Measurements from ENCODE around the gene HILPDA. TPM values are rescaled to one million over a fixed set of nuclear protein-coding genes. Genes with fewer than 3 reads are reported as not detected.

Gene HILPDA
- total RNA-seq, 2 experiments from 2014 or later: 13.2 to 24.0 TPM

DNA sequence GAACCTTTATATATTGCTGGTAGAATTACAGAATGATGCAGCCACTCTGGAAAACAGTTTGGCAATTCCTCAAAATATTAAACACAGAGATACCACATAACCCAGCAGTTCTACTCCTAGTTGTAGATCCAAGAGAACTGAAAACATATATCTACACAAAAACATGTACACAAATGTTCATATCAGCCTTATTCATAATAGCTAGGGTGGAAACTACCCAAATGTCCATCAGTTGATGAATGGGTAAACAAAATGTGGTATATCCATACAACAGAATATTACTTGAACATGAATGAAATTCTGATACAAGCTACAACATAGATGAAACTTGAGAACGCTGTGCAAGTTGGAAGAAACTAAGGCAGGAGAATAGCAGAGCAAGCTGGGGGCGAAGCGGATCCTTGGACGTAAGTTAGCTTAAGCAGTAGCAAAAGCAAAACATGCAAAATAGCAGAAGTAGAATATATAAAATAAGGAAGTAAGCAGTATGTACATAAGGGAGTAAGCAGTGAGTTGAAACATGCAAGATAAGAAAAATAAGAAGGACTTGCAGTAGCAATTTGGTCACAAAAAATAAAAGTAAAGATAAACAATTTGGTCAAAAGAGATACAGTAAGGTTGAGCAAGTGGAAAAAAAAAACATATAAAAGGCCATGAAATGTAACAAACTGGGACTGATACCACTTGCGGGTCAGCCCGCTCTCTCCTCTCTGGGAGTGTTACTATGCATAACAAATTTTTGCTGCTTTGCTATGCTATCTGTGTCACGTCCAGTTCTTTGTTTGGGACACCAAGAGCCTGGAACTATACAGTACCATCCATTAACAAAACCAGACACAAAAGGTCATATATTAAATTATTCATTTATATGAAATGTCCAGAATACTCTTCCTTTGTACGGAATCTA is 18.0 kb upstream of the HILPDA start:
- Mint-ChIP-seq H3K27me3 (peaks cover 13% of the 10 kb centered on the region), H3K4me1 (no peaks in the 10 kb centered on the region), H3K9me3 (ENCODE audit: low read depth) (no peaks in the 10 kb centered on the region), H3K4me3 (no peak overlapping the region), H3K27ac (no peak overlapping the region), H3K36me3 (no peaks in the 10 kb centered on the region)
- no peak for ATAC-seq
- CTCF ChIA-PET: interaction anchor here (5.9 kb wide), 1 partner anchor 11 kb away, joined by 46 read pairs; no protein-coding TSS in a partner anchor
- DNase-seq: no peak

DNA sequence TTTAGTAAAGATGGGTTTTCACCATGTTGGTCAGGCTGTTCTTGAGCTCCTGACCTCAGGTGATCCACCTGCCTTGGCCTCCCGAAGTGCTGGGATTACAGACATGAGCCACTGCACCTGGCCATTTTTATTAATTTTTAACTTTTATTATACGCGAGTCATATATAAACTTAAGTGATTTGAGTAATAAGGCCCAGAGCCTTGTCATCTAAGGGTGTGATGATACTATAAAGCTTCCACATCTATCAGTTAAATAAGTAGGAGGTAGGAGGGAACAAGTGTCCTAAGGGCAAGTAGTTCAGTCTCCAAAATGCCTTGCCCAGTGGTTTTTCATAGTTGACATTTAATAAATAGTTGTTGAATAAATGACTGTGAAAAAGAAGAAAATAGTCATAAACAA is 13.3 kb upstream of the HILPDA start:
- CTCF ChIA-PET: interaction anchor here (1.0 to 3.4 kb wide), 6 partner anchors 11 to 55 kb away, joined by 3 to 30 read pairs (median 4); no protein-coding TSS in a partner anchor
- Mint-ChIP-seq H3K4me3 (no peak overlapping the region), H3K27ac (no peak overlapping the region), H3K27me3 (peaks cover 4% of the 10 kb centered on the region), H3K4me1 (peaks cover 3% of the 10 kb centered on the region), H3K9me3 (ENCODE audit: low read depth) (no peaks in the 10 kb centered on the region), H3K36me3 (no peaks in the 10 kb centered on the region)
- ATAC-seq (no peak), DNase-seq (no peak)

DNA sequence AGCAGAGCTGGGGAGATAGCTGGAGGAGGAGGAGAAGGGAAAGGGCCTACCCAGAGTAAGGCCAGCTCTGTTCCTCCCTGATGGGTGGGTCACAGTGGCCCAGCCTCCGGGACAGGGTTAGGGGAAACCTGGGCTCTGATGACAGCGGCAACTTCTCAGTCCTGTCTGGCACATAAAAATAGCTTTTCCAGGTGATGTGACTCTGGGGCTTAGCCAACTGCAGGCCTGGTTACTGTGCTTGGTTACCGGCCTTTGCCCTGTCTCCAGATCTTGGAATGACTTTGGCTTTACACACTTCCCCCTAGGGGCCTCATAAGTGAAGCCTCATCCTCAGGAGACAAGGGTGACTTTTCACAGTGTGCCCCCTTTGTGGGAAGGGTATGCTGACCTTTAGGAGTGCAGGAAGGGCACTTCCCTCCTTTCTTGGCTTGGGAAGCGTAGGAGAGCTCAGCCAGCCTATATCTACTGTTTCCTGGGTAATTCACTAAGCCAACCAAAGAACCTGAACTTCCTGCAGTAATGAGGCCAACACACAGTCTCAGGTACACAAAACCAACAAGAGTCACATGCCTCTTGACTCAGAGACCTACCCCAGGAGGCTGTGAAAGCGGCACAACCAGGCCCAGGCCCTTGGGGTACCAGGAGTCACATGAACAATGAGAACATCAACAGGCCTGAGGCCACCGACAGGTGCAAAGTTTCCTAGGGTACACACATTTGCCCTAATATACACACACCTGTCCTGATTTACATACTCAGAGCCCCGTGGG is 11.7 kb upstream of the HILPDA start:
- H3K27me3 Mint-ChIP-seq: no peaks in the 10 kb centered on the region
- ATAC-seq: no peak
- no peak overlapping the region for H3K27ac Mint-ChIP-seq
- no peaks in the 10 kb centered on the region for H3K36me3 Mint-ChIP-seq
- CTCF ChIA-PET: interaction anchor here (0.9 to 1.9 kb wide), 7 partner anchors 10 to 46 kb away, joined by 3 to 10 read pairs (median 5); partner anchors contain the start of gene HILPDA
- DNase-seq: no peak
- H3K4me1 Mint-ChIP-seq: peaks cover 3% of the 10 kb centered on the region
- no peak overlapping the region for H3K4me3 Mint-ChIP-seq
- no peaks in the 10 kb centered on the region for H3K9me3 Mint-ChIP-seq (ENCODE audit: low read depth)

DNA sequence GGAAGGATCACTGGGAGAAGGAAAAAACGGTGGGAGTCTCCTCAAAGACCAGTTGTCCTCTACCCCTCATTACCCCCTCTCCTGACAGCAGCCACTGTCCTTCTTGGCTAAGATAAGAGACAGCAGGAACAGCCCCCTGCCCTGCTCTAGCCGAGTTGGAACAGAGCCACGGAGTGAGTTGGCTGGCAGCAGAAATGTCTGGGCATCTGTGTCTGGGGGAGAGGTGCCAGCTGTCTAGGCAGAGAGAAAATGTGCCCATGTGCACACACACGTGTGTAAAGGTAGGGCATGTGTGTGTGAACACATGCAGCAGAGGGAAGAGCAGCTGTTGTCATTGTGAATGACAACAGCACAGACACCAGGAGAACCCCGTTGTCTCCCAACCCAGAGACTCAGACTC is 9.4 kb upstream of the HILPDA start:
- Mint-ChIP-seq H3K9me3 (ENCODE audit: low read depth) (no peaks in the 10 kb centered on the region), H3K36me3 (no peaks in the 10 kb centered on the region), H3K27ac (no peak overlapping the region), H3K27me3 (peaks cover 11% of the 10 kb centered on the region), H3K4me3 (no peak overlapping the region), H3K4me1 (peaks cover 9% of the 10 kb centered on the region)
- DNase-seq (no peak), ATAC-seq (no peak)
- CTCF ChIA-PET: interaction anchor here (0.9 to 1.6 kb wide), 2 partner anchors 12 to 13 kb away, joined by 4 read pairs; no protein-coding TSS in a partner anchor

DNA sequence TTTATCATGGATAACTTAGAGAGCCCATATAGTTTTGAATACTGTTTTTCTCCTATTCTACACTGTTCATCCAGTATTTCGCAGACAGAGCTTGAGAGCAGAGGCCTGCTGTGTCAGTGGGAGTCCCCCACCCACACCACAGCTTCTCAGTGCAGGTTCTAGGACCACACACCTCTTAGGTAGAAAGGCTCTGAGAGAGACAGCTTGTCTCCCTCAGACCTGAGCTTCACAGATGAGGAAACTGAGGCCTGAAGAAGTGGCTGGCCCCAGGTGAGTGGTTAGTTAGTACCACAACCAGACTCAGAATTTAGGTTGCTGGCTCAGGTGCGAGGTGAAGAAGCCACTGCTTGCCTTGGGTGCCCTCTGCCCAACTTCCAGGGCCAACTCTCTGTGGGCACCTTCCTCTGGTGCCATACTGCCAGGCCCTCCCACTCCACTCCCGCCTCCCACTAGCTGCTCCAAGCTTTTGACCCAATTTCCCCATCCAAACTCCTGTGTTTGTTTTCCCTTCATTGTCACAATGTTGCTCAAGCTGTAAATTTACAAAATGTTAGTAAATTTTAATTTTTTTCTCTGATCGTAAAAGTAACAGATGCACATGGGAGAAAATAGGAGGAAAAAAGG is 7.6 kb upstream of the HILPDA start:
- no peak overlapping the region for H3K27ac Mint-ChIP-seq
- H3K4me1 Mint-ChIP-seq: peaks cover 16% of the 10 kb centered on the region

DNA sequence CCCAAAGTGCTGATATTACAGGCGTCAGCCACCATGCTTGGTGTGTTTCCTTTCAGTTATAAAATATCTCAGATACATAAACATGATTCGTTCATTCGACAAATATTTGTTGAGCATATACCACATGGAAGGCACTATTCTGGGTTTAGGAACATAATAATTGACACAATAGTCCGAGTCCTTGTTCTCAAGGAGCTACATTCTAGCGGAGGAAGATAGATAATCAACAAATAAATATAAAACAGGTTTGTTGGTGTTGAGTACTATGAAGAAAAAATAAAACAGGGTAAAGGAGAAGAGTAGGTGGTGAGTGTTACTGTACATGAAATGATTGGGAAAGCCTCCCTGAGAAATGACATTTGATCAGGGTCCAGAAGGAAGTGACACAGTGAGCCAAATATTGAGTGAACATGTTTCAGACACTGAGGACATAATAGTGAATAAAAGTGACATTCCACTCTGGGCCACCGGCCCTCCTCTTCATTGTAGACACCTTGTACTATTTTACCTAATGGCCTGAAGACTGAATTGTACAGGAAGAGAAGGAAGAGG is 6.9 kb upstream of the HILPDA start:
- ATAC-seq: no peak
- Mint-ChIP-seq H3K9me3 (ENCODE audit: low read depth) (no peaks in the 10 kb centered on the region), H3K4me3 (no peak overlapping the region), H3K4me1 (peaks cover 16% of the 10 kb centered on the region), H3K27ac (no peak overlapping the region), H3K27me3 (peaks cover 29% of the 10 kb centered on the region), H3K36me3 (no peaks in the 10 kb centered on the region)
- no peak for DNase-seq
- CTCF ChIA-PET: interaction anchor here (1.6 to 3.6 kb wide), 4 partner anchors 9 to 22 kb away, joined by 6 to 26 read pairs (median 8); no protein-coding TSS in a partner anchor

More for the DNA sequence above, 7.6 kb upstream of the HILPDA start:
- DNase-seq: no peak
- Mint-ChIP-seq H3K27me3 (peaks cover 27% of the 10 kb centered on the region), H3K9me3 (ENCODE audit: low read depth) (no peaks in the 10 kb centered on the region), H3K36me3 (no peaks in the 10 kb centered on the region), H3K4me3 (no peak overlapping the region)
- CTCF ChIA-PET: interaction anchor here (1.6 to 3.6 kb wide), 4 partner anchors 8 to 22 kb away, joined by 6 to 26 read pairs (median 8); no protein-coding TSS in a partner anchor
- ATAC-seq: no peak

DNA sequence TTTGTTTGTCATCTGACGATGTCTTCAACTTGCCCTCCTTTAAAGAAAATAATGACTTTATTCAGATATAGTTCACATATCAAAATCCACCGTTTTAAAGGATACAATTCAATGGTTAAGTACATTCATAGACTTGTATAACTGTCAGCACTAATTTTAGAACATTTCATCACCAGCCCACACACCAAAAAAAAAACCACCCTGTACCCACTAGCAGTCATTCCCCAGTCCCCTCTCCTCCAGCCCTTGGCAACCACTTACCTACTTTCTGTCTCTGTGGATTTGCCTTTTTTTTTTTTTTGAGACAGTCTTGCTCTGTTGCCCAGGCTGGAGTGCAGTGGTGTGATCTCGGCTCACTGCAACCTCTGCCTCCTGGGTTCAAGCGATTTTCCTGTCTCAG is 5.3 kb upstream of the HILPDA start:
- H3K27ac Mint-ChIP-seq: no peak overlapping the region
- ATAC-seq (no peak), DNase-seq (no peak)
- H3K4me1 Mint-ChIP-seq: peaks cover 22% of the 10 kb centered on the region
- CTCF ChIA-PET: interaction anchor here (3.6 kb wide), 1 partner anchor 24 kb away, joined by 26 read pairs; no protein-coding TSS in a partner anchor
- peaks cover 32% of the 10 kb centered on the region for H3K27me3 Mint-ChIP-seq
- H3K4me3 Mint-ChIP-seq: no peak overlapping the region
- no peaks in the 10 kb centered on the region for H3K9me3 Mint-ChIP-seq (ENCODE audit: low read depth)
- H3K36me3 Mint-ChIP-seq: no peaks in the 10 kb centered on the region

DNA sequence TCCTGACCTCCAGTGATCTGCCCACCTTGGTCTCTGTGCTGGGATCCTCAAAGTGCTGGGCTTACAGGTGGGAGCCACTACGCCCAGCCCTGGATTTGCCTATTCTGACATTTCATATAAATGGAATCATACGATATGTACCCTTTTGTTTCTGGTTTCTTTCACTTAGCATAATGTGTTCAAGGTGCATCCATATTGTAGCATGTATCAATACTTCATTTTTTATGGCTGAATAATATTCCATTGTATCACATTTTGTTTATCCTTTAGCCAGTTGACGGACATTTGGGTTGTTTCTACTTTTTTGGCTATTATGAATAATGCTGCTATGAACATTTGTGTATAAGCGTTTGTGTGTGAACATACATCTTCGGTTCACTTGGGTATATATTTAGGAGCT is 4.8 kb upstream of the HILPDA start:
- H3K27ac Mint-ChIP-seq: no peak overlapping the region
- CTCF ChIA-PET: interaction anchor here (0.6 to 7.7 kb wide), 2 partner anchors 9 to 24 kb away, joined by 3 to 95 read pairs; no protein-coding TSS in a partner anchor
- ATAC-seq (no peak), DNase-seq (no peak)
- H3K4me1 Mint-ChIP-seq: peaks cover 23% of the 10 kb centered on the region
- no peak overlapping the region for H3K4me3 Mint-ChIP-seq
- peaks cover 32% of the 10 kb centered on the region for H3K27me3 Mint-ChIP-seq
- no peaks in the 10 kb centered on the region for H3K36me3 Mint-ChIP-seq
- no peaks in the 10 kb centered on the region for H3K9me3 Mint-ChIP-seq (ENCODE audit: low read depth)

DNA sequence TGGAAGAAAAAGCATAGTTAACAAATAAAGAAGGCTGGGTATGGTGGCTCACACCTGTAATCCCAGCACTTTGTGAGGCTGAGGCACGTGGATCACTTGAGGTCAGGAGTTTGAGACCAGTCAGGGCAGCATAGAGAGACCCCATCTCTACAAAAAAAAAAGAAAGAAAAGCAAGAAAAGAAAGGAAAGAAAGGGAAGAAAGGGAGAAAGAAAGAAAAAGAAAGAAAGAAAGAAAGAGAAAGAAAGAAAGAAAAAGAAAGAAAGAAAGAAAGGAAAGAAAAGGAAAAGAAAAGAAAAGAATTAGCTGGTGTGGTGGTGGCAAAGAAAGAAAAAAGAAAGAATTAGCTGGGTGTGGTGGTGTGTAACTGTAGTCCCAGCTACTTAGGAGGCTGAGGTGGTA is 3.1 kb upstream of the HILPDA start:
- Mint-ChIP-seq H3K27me3 (peaks cover 32% of the 10 kb centered on the region), H3K4me3 (no peak overlapping the region), H3K27ac (no peak overlapping the region), H3K9me3 (ENCODE audit: low read depth) (no peaks in the 10 kb centered on the region), H3K36me3 (peaks cover 7% of the 10 kb centered on the region), H3K4me1 (peaks cover 35% of the 10 kb centered on the region)
- ATAC-seq (no peak), DNase-seq (no peak)
- CTCF ChIA-PET: interaction anchor here (0.6 to 7.7 kb wide), 3 partner anchors 9 to 430 kb away, joined by 3 to 95 read pairs (median 5); no protein-coding TSS in a partner anchor

DNA sequence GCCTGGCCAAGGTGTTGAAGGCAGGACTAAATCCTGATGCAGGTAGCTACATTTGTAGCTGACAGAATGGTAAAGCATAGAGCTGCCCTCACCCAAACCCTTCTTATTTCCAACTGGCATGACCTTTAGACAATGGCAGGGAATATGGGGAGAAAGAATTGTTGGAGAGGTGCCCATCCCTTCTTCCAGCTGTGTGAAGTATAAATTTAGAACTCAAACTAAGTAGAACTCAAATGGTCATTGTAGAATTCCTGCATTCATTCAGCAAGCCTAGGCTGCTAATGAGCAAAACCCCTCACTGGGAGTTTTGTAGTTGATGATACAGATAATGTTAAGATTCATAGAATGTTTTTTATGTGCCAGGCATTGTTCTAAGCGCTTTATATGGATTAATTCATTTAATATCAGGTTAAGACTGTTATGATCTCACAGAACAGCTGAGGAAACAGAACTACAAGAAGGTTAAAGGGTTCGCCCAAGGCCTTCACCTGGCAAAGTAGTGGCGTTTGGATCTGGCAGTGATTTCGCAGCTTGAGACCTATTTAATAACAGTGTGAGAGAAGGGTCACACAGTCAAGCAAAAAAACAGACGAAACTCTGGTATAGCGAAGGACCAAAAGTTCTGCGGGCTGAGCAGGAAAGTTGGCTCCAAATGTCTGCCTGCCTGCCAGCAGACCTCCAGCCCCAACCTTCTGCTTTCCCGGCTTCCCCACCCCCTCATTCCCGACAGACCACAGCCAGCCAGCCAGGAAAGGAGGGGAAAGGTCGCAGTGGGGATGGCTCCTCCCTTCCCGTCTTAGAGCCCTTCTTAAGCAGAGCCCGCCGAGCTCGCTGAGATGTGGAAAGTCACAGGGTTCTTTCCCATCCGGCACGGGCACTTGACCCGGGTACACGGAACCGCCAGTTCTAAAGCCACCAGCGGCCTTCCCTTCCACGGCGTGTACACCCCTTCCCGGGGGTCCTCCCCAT is 1.6 kb upstream of the HILPDA start:
- H3K4me3 Mint-ChIP-seq: no peak overlapping the region
- H3K27me3 Mint-ChIP-seq: peaks cover 32% of the 10 kb centered on the region
- CTCF ChIA-PET: interaction anchor here (0.9 to 7.7 kb wide), 7 partner anchors 11 to 479 kb away, joined by 3 to 95 read pairs (median 4); no protein-coding TSS in a partner anchor
- no peak overlapping the region for H3K27ac Mint-ChIP-seq
- ATAC-seq (no peak), DNase-seq (no peak)
- H3K4me1 Mint-ChIP-seq: peaks cover 49% of the 10 kb centered on the region
- no peaks in the 10 kb centered on the region for H3K9me3 Mint-ChIP-seq (ENCODE audit: low read depth)
- peaks cover 17% of the 10 kb centered on the region for H3K36me3 Mint-ChIP-seq

DNA sequence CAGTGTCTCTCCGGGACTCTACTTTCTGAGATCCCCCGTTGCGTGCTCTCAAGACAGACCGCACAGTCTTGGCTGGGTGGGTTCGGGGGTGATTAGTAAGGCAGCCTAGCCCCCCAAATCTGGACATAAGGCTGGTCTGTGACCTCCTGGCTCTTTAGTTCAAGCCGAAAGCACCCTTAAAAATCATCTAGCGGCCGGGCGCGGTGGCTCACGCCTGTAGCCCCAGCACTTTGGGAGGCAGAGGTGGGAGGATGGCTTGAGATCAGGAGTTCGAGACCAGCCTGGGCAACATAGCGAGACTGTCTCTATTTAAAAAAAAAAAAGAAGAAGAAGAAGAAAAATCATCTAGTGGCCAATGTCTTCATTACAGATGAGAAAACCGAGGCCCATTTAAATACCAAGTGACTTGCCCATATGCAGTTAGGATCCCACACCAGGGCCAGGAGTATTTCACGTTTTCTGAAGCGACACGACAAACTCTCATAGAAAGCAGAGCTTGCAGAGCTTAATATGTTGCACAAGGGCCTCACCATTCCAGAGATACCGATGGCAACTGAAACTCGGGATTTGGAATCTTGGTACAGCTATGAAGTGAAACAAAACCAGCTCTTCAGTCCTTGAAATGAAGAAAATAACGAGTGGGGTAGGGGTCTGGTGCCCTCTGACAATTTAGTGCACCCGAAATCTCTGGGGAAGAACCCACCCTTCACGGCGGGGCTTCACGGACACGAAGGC is 703 bp upstream of the HILPDA start:
- CTCF ChIA-PET: interaction anchor here (0.9 to 7.7 kb wide), 10 partner anchors 11 to 429 kb away, joined by 3 to 95 read pairs (median 5); partner anchors contain the start of gene RBM28
- peaks cover 56% of the 10 kb centered on the region for H3K4me1 Mint-ChIP-seq

More for the DNA sequence above, 703 bp upstream of the HILPDA start:
- H3K27ac Mint-ChIP-seq: peak overlapping the region; percentile 92
- ATAC-seq: no peak
- peaks cover 22% of the 10 kb centered on the region for H3K36me3 Mint-ChIP-seq
- H3K9me3 Mint-ChIP-seq (ENCODE audit: low read depth): no peaks in the 10 kb centered on the region
- no peak for DNase-seq
- peak overlapping the region; percentile 94 for H3K4me3 Mint-ChIP-seq
- H3K27me3 Mint-ChIP-seq: peaks cover 32% of the 10 kb centered on the region
